GM21529 (cell line): ENCODE results near the gene FKBP10.
A peak's percentile ranks its signal among the peaks of the same experiment; 100 is the strongest.

ENCODE experiments used
- ATAC-seq: cut with Tn5 transposase; IDR thresholded peaks from one replicate; pipeline ENCODE4 v1.9.1; 2021; ENCODE audit not compliant: unreplicated experiment

Gene FKBP10

DNA sequence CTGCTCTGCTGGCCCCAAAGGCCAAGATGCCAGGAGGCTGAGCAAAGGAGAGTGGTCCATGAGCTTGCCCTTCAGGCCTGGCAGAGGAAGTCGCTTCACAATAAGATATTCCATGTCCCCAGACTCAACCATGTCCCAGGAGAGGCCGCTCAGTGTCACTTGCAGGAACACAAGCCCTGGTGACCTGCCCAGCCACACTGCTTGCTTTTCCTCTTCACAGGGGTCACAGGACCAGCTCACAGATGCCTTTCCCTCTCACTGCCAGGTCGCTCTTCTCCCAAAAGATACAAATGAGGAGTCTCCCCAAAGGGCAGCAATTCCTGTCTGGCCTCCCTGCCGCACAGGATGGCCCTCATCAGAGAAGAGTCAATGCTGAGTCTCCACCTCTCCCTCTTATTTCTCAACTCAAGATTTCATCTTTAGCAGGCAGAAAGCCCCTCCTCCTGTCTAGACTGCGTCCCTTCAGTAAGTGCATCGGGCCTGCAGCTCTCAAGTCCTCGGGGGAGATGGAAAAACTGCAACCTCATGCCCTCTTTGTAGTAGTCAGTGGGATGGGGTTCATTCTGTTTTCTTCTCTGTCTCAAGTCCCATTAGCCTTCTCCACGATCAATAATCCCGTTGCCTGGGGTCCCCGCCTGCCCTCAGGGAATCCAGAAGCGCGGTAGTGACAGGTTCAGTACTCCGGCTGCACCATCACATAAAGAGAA, 31.2 kb upstream of the FKBP10 start:
- no peak for ATAC-seq

DNA sequence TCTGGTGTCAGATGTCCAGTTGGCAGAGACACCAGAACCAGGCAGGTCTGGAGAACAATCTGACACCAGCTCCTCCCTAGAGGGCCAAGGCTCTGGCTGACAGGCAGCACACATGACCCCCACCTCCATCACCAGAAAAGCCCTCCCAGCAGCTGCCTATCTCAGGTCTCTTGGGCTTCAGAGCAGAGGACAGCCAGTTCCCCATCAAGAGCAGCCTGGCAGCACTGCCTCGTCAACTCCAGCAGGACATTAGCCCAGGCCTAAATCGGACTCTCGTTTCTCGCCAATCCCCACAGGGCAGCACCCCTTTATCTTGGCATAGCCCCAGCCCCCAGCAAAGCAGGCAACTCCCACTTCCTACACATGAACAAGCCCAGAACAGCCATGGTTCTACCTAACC, 30.7 kb upstream of the FKBP10 start:
- no peak for ATAC-seq

DNA sequence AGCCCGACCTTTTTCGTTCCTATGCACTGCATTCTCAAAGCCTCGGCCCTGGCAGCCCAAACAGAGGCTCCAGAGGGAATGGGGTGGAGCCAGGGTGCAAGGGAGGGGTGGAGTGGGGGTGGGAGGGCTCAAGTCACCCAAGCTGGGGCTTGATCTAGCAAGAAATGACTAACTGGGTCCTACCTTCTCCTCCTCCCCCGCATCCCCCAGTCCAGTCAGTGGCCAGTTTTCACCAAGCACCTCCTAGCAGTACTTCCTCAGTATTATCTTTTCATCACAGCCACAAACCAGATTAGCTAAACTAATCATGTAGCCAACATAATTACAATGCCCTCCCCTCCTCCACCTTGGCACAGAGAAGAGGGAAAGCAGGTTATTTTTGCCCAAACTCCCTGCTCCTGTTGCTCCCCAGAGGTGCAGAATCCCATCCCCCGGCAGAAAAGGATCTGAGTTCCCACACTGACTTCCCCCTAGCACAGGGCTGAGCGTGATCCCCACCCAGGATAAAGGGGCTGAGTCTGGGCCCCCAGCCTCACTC, 28.5 kb upstream of the FKBP10 start:
- no peak for ATAC-seq

DNA sequence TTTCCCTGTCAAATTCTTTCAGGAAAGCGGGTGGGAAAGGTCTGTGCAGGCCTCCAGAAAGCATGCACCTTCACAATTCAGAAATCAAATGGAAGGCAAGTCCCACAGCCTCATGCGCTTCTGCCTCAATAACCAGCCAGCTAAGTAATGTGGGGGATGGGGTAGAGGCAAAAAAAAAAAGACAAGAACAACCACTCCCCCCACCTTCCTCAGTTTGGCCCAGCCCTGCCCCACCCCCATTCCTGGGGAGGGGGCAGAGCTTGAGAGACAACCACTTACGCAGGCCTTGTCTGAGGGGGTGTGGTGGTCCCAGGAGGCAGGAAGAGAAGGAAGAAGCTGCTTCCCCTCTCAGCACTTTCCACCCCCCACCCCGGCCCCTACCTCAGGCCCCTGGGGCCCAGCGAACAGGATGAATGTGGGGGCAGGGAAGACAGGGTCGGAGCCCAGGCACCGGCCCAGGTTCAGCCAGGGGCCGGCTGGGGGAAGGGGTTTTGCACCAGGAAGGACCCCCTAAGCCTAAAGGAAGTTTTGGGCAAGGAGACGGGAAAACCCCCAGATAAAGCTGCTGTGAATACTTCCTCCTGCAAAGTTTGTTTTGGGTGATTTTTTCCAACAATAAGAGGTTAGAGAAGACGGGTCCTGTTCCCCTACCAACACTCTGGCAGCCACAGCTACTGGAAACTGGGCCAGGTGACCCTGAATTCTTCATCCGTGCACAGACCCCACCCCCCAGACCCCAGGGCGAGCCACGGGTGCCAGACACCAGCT, 27.5 kb upstream of the FKBP10 start:
- no peak for ATAC-seq

DNA sequence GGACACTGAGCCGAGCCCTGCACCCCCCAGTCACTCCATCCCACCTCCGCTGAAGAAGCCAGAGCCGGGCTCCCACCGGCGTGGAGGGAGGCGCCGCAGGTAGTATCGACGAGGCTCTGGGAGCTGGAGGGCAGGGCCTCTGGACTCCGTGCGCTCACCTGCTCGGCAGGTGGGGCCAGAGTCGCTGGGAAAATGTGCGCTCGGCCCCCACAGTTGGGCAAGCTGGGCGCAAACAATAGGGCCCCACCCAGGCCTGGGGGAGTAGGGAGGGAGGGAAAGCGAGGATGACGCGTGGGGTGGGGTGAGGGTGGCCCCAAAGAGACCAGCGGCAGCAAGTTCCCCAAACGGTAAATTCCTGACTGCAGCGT, 27.0 kb upstream of the FKBP10 start:
- ATAC-seq: no peak

DNA sequence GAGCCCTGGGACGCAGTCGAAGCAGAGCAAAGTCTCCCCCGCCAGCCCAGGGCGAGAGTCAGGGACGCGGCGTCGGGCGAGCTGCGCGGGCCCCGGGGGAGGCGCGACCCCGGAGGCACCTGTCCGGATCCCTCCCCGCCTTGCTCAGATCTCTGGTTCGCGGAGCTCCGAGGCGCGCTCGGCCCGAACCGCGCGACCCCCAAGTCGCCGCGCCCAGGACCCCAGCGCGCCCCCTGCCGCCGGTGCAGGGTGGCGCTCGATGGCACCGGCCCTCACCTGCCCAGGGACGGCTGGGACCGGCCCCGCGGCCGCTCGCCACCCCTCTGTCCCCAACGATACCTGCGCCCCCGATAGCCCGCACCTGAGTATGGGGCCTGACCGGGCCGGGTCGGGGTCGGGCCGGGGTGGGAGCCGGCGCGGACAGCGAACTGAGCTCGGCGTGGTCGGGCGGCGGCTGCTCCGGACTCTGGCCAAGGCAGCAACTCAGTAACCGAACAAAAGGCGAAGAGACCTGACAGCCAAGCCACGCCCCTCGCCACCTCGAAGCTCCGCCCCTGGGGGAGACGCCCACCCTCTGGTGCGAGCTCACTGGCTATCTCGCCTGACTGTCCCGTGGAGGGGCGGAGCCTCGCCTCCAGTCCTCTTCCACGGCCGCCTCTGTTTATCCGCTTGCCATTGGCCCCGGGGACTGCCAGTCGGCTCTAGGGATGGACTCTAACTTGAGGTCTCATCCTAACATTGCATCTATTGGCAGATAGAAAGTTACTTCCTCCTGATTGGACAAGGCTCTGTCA, 26.4 kb upstream of the FKBP10 start, which contains the start of gene JUP:
Gene JUP, minus strand, starts transcription at position 485 of the 794 bp plus-strand sequence. CDS start 14,857 bp downstream, outside the sequence.
- peak; percentile 92 for ATAC-seq

DNA sequence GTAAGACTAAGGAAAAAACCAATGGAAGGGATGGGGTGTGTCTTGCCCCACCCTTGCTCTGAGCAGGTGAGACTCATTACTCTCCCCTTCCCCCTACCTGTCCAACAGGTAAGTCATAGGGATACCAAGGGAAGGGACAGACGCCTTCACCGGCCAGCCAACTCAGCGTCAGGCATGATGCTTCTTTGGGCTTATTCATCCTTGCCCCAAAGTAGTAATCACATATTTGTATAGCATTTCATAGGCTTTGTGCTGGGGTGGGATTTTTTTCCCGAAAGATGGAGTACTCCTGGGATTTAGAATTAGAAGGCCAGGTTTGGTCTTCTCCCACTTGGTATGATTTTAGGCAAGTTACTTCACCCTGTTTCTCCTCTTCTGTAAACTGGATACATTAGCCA, 25.8 kb upstream of the FKBP10 start:
- no peak for ATAC-seq

DNA sequence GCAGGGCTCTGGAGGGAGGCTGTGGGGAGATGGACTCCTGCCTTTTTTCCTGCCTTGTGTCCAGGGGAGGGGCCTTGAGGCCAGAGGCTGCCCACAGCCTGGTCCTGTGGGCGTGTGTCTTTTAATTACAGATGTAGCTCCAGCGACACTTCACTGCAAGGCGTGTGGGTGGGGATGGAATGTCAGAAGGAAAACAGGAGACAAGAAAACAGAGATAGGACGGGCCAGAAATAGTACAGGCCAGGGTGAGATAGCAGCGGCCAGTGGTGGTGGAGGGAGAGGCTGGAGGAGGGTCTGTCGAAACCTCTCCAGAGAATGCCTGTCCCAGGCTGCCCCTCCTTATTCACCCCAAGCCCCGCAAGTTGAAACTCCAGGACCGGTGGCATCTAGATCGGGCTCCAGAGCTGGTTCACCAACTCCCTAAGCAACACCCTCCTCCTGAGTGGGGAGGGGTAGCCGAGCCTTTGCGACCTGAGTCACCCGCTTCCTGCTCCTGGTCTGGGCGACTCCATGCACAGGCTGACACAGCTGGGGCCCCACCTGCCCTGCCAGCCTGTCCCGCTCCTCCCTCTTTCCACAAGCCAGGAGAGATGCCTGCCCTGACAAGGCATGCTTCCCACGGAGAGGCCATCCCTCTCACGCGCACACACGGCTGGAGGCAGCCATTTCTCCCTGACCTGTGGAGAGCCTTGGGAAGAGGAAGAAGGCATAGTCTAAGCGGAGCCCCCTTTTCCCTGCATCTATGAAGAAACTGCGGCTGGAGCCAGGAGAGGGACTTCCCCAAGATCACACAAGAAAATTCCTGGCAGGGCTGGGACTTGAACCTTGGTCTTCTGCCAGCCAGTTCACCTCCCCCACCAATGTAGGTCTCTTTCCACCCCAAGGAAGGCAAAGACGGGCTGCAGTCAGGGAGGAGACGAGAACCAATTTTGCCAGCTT, 19.7 kb upstream of the FKBP10 start:
- ATAC-seq: no peak

DNA sequence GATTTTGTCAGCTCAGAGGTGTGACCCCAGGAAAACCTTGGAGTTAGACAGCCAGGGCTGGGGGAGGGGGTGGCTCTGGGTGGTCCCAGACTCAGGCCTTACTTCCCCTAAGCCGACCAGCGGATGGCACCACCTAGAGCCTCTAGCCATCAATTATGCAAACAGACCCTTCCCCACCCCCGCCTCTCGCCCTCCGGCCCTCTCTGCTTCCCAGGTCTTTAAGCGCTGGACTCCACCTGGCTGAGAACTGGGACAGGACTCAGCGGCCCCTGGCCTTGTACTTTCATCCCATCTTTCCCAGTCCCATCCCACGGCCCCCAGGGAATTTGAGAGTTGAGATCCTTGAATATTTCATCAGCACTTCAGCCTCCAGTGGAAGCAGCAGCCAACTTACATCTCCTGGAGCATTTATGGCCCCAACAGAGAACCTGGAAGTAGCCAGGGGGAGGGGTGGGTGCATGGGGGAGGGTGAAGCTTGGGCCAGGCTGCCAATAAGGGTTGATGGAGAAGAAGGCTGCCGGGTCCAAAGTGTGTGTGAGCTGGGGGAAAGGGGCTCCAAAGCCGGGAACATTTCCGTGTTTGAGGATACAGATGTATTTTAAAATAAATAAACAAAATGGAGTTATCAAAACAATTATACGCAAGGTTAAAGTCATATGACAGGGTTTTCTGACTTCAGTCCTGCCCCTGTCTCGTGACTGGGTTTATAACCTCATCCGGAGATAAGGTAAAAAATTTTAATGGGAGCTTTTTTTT, 18.8 kb upstream of the FKBP10 start:
- ATAC-seq: no peak

DNA sequence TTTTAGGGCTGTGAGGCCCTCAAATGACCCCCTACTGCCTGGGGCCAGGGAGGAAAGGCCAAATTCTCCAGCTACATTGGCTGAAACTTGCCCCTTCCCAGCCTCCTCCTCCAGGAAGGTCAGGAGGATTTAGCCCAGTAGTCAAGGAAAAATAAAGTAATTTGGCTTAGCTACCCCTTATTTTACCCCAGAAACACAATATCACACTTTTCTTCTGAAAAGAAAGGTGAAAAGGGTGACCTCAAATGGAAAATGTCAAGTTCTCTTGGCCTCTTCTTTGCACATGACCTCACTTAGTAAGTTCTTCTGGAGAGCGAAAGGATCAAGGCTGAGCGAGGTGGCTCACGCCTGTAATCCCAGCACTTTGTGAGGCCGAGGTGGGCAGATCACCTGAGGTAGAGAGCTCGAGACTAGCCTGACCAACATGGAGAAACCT, 18.2 kb upstream of the FKBP10 start:
- no peak for ATAC-seq

DNA sequence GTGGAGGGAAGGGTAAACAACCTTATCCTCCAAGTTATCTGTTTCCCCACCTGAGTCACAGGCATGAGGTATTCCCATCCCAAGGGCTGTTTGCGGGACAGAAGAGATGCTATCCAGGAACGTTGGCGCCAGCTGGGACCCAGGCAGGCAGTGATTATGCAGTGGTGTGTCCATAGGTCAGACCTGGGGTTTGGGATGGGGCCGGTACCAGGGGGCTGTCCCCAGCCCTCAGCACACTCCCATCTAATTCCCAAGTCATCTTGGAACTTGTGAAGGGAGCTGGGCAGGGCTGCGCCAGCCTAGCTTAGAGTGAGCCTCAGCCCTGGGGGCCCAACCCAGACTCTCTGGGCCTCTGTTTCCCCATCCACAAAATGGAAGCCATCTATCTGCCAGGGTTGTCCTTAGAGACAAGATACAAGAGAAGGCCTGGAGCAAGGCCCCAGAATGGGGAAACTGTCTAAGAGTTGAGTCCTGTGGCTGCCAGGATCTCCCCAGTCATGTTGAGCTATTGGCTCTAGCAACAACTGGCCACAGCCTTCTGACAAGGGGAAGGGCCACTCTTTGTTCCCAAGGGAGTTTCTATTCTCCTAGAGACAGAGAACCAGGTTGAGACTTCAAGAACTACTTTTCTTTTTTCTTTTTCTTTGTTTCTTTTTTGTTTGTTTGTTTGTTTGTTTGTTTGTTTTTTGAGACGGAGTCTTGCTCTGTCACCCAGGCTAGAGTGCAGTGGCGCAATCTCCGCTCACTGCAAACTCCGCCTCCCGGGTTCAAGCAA, 16.5 kb upstream of the FKBP10 start:
- no peak for ATAC-seq

DNA sequence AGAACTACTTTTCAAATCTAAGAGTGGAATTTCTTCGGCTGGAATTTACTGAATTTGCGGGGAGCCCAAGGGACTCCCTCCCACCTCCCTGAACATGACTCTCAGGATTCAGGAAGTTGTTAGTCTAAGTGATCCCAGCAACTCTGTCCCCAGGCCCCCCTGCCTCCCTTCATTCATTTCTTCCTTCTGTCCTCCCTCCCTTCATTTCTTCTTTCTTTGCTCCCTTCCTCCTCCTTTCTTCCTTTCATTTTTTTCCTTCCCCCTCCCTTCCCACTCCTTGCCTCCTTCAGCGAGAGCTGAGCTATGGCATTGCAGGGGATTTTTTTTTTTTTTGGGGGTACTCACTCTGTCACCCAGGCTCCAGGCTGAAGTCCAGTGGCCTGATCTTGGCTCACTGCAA, 15.4 kb upstream of the FKBP10 start:
- no peak for ATAC-seq

DNA sequence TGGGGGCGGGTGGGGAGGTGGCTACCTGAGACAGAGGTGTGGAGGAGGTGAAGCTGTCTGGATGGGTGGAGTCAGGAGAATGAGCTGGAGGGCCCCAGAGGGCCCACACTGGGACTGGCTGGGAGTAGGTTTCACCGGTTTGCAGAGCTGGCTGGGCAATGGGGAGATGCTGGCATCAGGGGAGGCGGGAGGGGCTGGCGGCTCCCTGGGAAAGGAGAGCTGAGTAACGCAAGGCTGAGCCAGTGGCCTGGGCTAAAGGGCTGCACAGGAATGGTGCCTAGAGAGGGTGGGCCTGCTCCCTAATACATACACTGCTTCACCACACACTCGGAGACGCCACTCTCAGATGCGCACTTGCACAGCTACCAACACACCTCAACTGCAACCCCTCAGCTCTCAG, 13.4 kb upstream of the FKBP10 start:
- ATAC-seq: no peak

DNA sequence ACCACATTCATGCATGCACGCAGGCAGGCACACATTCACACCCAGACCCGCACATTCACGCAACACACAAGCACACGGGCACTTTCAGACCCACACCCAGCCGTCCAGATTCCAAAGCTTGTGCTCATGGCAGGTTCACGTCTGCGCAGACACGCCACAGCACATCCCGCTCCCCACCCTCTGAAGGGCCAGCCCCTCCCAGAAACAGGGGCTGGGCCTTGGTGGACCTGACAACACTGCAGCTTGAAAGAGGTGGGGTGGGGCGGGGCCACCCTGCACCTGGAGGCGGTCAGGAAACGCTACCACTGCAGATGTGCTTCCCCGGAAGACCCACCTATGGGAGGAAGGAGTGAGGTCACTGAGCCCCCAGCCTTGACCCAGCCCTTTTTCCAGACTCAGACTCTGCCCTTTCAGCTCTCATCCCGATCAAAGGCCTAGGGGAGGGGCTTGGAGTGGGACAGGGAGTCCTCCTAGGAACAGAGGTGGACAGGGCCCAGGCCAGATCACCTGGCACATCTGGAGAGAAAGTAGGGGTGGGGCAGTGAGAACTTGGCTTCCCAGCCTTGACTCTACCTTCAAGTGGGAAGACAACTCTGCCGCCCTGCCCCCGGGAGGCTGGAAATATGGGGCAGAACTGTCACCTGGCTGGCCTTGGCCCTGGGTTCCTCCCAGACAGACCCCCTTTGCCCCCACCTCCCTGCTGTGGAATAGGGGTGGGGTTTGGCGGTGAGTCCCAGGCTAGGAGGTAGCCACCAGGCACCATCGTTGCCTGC, 12.0 kb upstream of the FKBP10 start:
- ATAC-seq: no peak

DNA sequence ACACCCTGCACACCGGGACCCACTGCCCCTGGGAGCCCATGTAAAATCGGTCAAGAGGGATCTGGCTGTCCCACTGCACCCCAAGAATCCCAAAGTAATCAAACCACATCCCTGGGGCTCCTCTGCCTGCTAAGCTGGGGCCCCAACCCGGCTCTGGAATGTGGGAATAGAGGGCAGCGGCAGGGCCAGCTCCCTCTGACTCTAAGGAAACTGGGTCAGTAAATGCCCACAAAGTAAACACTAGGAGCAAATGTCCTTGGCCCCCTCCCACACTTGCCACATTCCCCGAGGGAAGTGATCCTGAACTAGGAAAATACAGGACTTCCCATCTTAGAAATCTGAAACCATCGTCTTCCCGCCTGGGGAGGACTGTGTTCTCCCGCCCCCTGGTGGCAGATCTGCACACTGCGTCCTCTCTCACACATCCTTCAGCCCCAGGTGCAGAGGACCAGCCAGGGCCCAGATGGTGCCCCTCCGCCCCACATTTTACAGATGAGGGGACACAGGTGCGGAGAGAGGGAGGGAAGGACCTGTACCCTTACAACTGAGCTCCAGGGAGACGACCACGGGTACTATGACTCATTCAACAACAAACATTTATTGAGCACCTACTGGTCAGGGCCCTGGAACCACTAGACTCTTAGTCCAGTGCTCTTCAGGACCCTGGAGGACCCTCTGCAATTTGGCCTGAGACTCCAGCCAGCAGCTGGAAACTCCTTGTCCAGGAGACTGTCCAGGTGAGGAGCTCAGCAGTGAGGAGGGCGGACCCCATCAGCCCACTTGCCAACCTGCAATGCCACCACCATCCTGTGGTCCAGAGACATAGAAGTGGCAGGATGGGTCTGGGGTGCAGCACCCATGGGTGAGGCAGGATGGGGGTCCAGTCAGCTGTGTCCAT, 11.2 kb upstream of the FKBP10 start:
- ATAC-seq: no peak

DNA sequence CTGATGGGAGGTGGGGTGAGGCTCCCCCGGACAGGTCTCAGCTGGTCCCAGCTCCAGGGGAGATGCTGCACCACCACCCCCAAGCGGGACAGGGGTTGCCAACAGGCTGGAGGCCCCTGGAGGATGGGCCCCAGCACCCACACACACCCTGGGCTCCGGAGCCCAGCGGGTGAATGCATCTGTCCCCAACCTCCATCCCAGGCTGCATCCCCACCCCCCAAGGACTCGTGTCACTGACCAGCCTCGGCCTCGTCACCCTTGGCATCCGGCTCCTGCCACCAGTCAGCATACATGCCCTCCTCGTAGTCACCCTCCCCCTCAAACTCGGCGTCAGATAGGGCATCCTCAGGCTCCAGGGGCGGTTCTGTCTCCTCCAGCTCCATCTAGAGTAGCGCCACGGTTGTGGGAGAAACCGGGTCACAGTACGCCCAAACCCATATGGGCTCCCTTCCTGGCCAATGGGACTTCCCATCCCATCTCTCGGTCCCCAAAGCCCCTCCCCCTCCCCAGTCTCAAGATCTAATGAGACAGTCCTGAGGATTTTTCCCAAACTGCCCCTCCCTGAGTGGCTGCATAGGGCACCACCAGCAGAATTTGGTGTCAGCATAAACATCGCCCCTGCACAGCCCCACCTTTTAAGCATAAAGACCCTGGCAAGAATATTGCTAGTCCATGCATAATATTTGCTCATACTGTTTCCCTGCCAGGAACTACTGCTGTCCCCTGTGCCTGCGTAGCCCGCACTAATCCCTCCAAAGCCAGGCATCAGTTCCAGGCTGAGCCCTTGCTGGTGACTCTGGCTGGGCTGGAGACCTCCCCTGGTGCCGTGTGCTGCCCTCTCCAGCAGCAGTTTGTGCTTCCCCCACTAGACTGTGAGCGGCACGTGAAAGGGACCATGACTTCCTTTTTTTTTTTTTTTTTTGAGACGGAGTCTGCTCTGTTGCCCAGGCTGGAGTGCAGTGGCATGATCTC, 9.5 kb upstream of the FKBP10 start:
- ATAC-seq: no peak
